Natural killer cell (primary cell): ENCODE data around the gene MISP. TPM values are rescaled to one million over a fixed set of nuclear protein-coding genes. Genes with fewer than 3 reads are reported as not detected.

ENCODE experiments used
- ATAC-seq, 3 donors: fragments of 150-1000 bp in 2 of 3; fragments of 200-7000 bp in 1 of 3; cut with Tn5 transposase; 1 replicate in 1 of 3; 2 replicates in 2 of 3; pipeline ENCODE4 v1.10.0; 2021; ENCODE audit warnings: mild to moderate bottlenecking in 2 of 3, moderate library complexity in 2 of 3
- DNase-seq, 2 donors: peaks; one replicate each; pipeline versions ENCODE4 v3.0.0 to v3.0.0-alpha.2; 2013 to 2021; ENCODE audit warnings: mixed read lengths in 1 of 2
- H3K27ac ChIP-seq: one replicate; pipeline ENCODE4 v1.5.1; 2013; ENCODE audit warnings: mild to moderate bottlenecking, low read length
- H3K27me3 ChIP-seq: one replicate; pipeline ENCODE4 v1.6.1; 2013; ENCODE audit warnings: low read length; ENCODE audit not compliant: control insufficient read depth, insufficient read depth
- H3K36me3 ChIP-seq: one replicate; pipeline ENCODE4 v1.6.1; 2013; ENCODE audit warnings: low read length; ENCODE audit not compliant: control insufficient read depth, insufficient read depth
- H3K4me1 ChIP-seq: one replicate; pipeline ENCODE4 v1.6.1; 2013; ENCODE audit warnings: low read length; ENCODE audit not compliant: control insufficient read depth, insufficient read depth
- H3K4me3 ChIP-seq: one replicate; pipeline ENCODE4 v1.5.1; 2013; ENCODE audit warnings: low read length
- H3K9me3 ChIP-seq: one replicate; pipeline ENCODE4 v1.6.1; 2013; ENCODE audit warnings: low read length; ENCODE audit not compliant: control insufficient read depth, insufficient read depth
- H3K27ac Mint-ChIP-seq, 2 donors: one replicate each; pipeline ENCODE4 v1.8.0; 2022; ENCODE audit warnings: mild to moderate bottlenecking in 2 of 2, mixed read lengths in 2 of 2, moderate library complexity in 1 of 2
- H3K27me3 Mint-ChIP-seq, 2 donors: one replicate each; pipeline ENCODE4 v1.8.0; 2022; ENCODE audit warnings: low read depth in 2 of 2, mixed read lengths in 2 of 2
- H3K36me3 Mint-ChIP-seq: one replicate; pipeline ENCODE4 v1.8.0; 2022; ENCODE audit warnings: mixed read lengths
- H3K4me1 Mint-ChIP-seq, 2 donors: one replicate each; pipeline ENCODE4 v1.8.0; 2022; ENCODE audit warnings: mixed read lengths in 2 of 2
- H3K4me3 Mint-ChIP-seq: one replicate; pipeline ENCODE4 v1.8.0; 2022; ENCODE audit warnings: mild to moderate bottlenecking, moderate library complexity, mixed read lengths
- H3K9me3 Mint-ChIP-seq, 2 donors: one replicate each; pipeline ENCODE4 v1.8.0; 2022; ENCODE audit warnings: mixed read lengths in 2 of 2
- WGBS: methylation state at CpG from one replicate; pipeline ENCODE4 v1.1.7; 2013; ENCODE audit warnings: missing lambda C conversion rate; ENCODE audit not compliant: insufficient coverage; 5-methylcytosine and 5-hydroxymethylcytosine counted together
- intact Hi-C: fragments of 100-400 bp; cut with micrococcal nuclease; formaldehyde crosslinking; loops from one replicate; pipeline ENCODE4 v1.14.2; 2022
- total RNA-seq, 4 donors: library from RNA; stranded (reverse); fragments of 120-200 nt in 1 of 4; gene quantifications; one replicate each; pipeline versions ENCODE4 v1.2.3 to v1.2.4, GENCODE V29; 2013 to 2022
- TF ChIP-seq, protein P1 (sequence below): fragments of 200-600 bp; IDR thresholded peaks from one replicate; pipeline ENCODE4 v1.8.0; 2022; ENCODE audit warnings: antibody characterized with exemption

MISP gene
- total RNA-seq, 3 donors from 2014 or later (not counting 1 experiment from before 2014, with no cell fraction given) = not detected

DNA sequence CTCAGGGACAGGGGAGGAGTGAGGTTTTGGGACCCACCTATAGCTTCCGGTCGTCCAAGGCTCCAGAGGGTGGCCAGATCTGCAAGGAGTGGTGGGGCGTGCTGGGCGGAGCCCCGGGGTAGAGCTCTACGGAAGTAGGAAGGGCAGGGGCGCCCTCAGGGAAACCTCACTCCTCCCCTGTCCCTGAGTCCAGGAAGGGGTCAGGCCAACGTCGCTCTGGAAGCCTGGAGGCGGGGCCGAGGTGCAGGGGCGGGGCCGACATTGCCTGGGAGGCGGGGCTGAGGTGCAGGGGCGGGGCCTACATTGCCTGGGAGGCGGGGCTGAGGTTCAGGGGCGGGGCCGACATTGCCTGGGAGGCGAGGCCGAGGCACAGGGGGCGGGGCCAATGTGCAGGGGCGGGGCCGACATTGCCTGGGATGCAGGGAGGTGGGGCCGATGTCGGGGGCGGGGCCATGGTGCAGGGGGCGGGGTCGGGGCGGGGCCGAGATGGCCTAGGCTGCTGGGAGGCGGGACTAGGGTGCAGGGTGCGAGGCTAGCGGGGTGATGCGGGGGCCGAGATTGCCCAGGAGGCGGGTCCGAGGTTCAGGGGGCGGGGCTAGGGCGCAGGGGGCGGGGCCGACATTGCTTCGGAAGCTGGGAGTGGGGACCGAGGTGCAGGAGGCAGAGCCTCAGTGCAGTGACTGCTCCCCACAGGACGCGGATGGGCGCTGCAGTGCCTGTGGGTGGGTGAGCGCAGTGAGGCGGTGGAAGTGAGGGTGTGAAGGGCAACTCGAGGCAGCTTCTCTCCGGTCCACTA lies 47.1 kb upstream of the MISP start:
- Histone ChIP-seq H3K27ac (no peak overlapping the region), H3K4me3 (no peak overlapping the region), H3K9me3 (no peaks in the 10 kb centered on the region), H3K4me1 (peaks cover 21% of the 10 kb centered on the region), H3K36me3 (no peaks in the 10 kb centered on the region), H3K27me3 (peaks cover 7% of the 10 kb centered on the region)
- Mint-ChIP-seq H3K4me1 (peaks cover 9 to 10% of the 10 kb centered on the region in 2 donors), H3K9me3 (no peaks in the 10 kb centered on the region), H3K36me3 (no peaks in the 10 kb centered on the region), H3K27me3 (peaks cover 6 to 7% of the 10 kb centered on the region in 2 donors), H3K27ac (peak overlapping the region; percentile 5 to 8), H3K4me3 (no peak overlapping the region)
- TF ChIP-seq, protein P1, sequence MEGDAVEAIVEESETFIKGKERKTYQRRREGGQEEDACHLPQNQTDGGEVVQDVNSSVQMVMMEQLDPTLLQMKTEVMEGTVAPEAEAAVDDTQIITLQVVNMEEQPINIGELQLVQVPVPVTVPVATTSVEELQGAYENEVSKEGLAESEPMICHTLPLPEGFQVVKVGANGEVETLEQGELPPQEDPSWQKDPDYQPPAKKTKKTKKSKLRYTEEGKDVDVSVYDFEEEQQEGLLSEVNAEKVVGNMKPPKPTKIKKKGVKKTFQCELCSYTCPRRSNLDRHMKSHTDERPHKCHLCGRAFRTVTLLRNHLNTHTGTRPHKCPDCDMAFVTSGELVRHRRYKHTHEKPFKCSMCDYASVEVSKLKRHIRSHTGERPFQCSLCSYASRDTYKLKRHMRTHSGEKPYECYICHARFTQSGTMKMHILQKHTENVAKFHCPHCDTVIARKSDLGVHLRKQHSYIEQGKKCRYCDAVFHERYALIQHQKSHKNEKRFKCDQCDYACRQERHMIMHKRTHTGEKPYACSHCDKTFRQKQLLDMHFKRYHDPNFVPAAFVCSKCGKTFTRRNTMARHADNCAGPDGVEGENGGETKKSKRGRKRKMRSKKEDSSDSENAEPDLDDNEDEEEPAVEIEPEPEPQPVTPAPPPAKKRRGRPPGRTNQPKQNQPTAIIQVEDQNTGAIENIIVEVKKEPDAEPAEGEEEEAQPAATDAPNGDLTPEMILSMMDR = no peak
- DNase-seq = peak; percentile 73 to 76
- intact Hi-C loops = loop anchor here (5.0 kb wide), 1 partner anchor 42 kb away; the partner anchor contains the start of gene RNF126
- 2% methylated on average over 46 of the region's 50 CpGs for WGBS
- ATAC-seq = peak; percentile 83 to 92 (median 89)

DNA sequence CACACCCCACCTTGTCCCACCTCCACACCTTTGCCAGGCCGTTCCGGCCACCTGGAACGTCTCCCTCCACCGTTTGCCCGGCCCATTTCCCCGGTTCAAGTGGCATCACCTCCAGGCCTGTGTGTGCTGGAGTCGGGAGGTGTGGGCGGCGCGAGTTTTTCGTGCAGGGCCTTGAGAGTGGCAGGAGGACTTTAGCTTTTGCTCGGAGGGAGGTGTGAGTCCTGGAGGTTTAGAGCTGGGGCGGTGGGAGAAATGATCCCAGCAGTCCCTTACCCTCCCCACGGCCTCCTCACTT lies 46.5 kb upstream of the MISP start:
- 5% methylated on average over 11 of the region's 14 CpGs for WGBS
- Histone ChIP-seq H3K36me3 (no peaks in the 10 kb centered on the region), H3K27ac (no peak overlapping the region), H3K4me1 (peaks cover 20% of the 10 kb centered on the region), H3K9me3 (no peaks in the 10 kb centered on the region), H3K27me3 (peaks cover 7% of the 10 kb centered on the region), H3K4me3 (no peak overlapping the region)
- intact Hi-C loops = loop anchor here (5.0 kb wide), 1 partner anchor 42 kb away; the partner anchor contains the start of gene RNF126
- Mint-ChIP-seq H3K9me3 (no peaks in the 10 kb centered on the region), H3K36me3 (no peaks in the 10 kb centered on the region), H3K4me1 (peaks cover 9 to 10% of the 10 kb centered on the region in 2 donors), H3K27ac (no peak overlapping the region), H3K27me3 (peaks cover 6 to 7% of the 10 kb centered on the region in 2 donors), H3K4me3 (no peak overlapping the region)
- ATAC-seq = no peak
- TF ChIP-seq, protein P1 = no peak
- DNase-seq = no peak

DNA sequence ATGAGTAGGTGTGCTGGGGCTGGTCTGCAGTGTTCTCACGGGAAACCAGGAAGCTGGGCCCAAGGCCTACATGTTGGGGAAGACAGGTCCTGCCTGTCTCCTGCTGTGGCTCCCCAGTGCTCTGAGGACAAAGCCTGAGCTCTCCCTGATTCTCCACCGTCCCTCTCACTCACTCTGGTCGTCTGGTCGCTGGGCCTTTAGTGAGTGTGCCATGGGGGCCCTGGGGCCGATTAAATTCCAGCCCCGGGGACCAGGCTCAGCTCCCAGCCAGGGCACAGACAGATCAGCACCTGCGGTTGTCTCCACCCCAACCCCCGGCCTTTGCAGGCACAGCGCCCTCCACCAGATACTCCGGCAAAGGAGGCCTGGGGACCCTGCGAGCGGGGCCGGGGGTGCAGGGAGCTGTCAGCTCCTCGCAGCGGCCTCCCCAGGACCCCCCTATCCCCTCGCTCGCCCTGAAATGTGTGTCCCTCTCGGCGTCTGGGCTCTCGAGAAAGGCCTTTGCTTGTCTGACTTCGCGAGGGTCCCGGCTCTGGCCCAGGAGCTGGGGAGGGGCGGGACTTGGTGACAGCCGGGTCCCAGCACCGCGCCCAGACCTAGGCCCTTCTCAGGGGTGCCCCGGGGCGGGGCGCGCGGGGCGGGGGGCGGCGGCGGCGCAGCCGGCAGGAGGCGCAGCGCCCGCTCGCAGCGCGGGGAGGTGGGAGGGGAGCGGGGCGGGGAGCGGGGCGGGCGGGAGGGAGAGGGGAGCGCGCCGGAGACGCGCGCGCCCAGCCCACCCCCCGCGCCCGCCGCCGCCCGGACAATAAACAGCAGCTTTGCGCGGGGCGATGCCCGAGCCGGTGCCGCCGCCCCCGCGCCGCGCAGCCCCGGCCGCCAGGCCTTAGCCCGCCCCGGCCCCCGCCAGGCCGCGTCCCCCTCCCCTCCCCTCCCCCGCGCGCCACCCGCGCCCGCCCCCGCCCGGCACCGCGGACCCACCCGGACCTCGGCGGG lies 42.5 kb upstream of the MISP start, which contains the start of gene PALM:
PALM (plus strand) TSS at position 782 of the 990 bp plus-strand sequence. CDS start 212 bp downstream, outside the sequence.
- Histone ChIP-seq H3K27ac (no peak within 1 kb of the TSS), H3K9me3 (no peaks in the 10 kb centered on the region), H3K36me3 (no peaks in the 10 kb centered on the region), H3K27me3 (peaks cover 12% of the 10 kb centered on the region), H3K4me1 (peaks cover 14% of the 10 kb centered on the region), H3K4me3 (no peak within 1 kb of the TSS)
- Mint-ChIP-seq H3K4me3 (no peak within 1 kb of the TSS), H3K27ac (no peak within 1 kb of the TSS), H3K27me3 (peaks cover 9 to 12% of the 10 kb centered on the region in 2 donors), H3K4me1 (peaks cover 0 to 4% of the 10 kb centered on the region in 2 donors), H3K9me3 (no peaks in the 10 kb centered on the region), H3K36me3 (no peaks in the 10 kb centered on the region)
- TF ChIP-seq, protein P1 = no peak
- 32% methylated on average over 36 of the region's 93 CpGs for WGBS
- intact Hi-C loops = no loop called here
- DNase-seq (peak in 1 of 2 donors; percentile 28), ATAC-seq (no peak)
